Adrenal gland (tissue), 12 donors: ENCODE results near the gene MTF1. TPM values are rescaled to one million over a fixed set of nuclear protein-coding genes. Genes with fewer than 3 reads are reported as not detected.

Source experiments
- DNase-seq, 7 donors: peaks; one replicate each; pipeline ENCODE4 v3.0.0-alpha.2; 2019 to 2020
- H3K27ac ChIP-seq, 5 donors: fragments of 200-600 bp; sonication (generic) in 4 of 5; 1 replicate in 3 of 5; 2 replicates in 2 of 5; pipeline versions ENCODE4 v1.5.1 to v1.8.0; 2016 to 2020; ENCODE audit warnings: mild to moderate bottlenecking in 1 of 5
- H3K27me3 ChIP-seq: fragments of 200-600 bp; 2 replicates; pipeline ENCODE4 v1.8.0; 2021
- H3K36me3 ChIP-seq, 2 donors: fragments of 200-600 bp; replicated peaks in 1 of 2; 1 replicate in 1 of 2; 2 replicates in 1 of 2; pipeline versions ENCODE4 v1.5.1 to v1.8.0; 2018 to 2022
- H3K4me1 ChIP-seq, 2 donors: fragments of 200-600 bp; replicated peaks in 1 of 2; 1 replicate in 1 of 2; 2 replicates in 1 of 2; pipeline versions ENCODE4 v1.5.1 to v1.8.0; 2018 to 2021
- H3K4me3 ChIP-seq, 4 donors: fragments of 200-600 bp; sonication (generic) in 3 of 4; one replicate each; pipeline ENCODE4 v1.5.1; 2016 to 2018
- H3K9me3 ChIP-seq, 3 donors: fragments of 200-600 bp; sonication (generic) in 1 of 3; replicated peaks in 1 of 3; 1 replicate in 2 of 3; 2 replicates in 1 of 3; pipeline versions ENCODE4 v1.5.1 to v1.8.0; 2016 to 2021
- CTCF ChIP-seq, 6 experiments: fragments of 450-650 bp in 4 of 6; fragments of 200-600 bp in 2 of 6; sonication (generic) in 1 of 6; IDR thresholded peaks; 1 replicate in 5 of 6; 2 replicates in 1 of 6; pipeline versions ENCODE4 v1.5.1 to v1.8.0; 2016 to 2021; ENCODE audit warnings: antibody characterized with exemption in 6 of 6, mild to moderate bottlenecking in 2 of 6, moderate library complexity in 1 of 6
- POLR2A ChIP-seq, 2 donors: fragments of 450-650 bp; IDR thresholded peaks; one replicate each; pipeline ENCODE4 v1.6.1; 2017; ENCODE audit warnings: antibody characterized with exemption in 2 of 2, mild to moderate bottlenecking in 2 of 2, moderate library complexity in 1 of 2
- WGBS, 4 donors: extraction: QIAGEN DNeasy Blood & Tissue Kit in 2 of 4; methylation state at CpG; one replicate each; pipeline versions ENCODE4 v1.1.5 to v1.1.7; 2013 to 2017; 5-methylcytosine and 5-hydroxymethylcytosine counted together
- intact Hi-C, 2 donors: fragments of 100-400 bp; cut with DNase I; formaldehyde crosslinking; loops; one replicate each; pipeline versions ENCODE4 v1.14.1 to v1.15.0; 2022 to 2023
- polyA plus RNA-seq, 3 donors: library from polyadenylated mRNA; stranded (reverse); fragments of 200-250 nt in 2 of 3; fragments of 350-450 nt in 1 of 3; fragmentation: Illumina TruSeq in 1 of 3; extraction: RNeasy Lipid Tissue Mini Kit (QIAGEN cat#74804) in 1 of 3; gene quantifications; one replicate each; pipeline ENCODE4 v1.2.3, GENCODE V29; 2013 to 2014
- small RNA-seq, 2 donors: library from RNA; depleted of rRNA; stranded (forward); fragments of <200 nt; gene quantifications; one replicate each; pipeline ENCODE3, GENCODE V24; 2016
- total RNA-seq, 9 donors: library from RNA; depleted of rRNA in 4 of 9; stranded (reverse); fragments of >200 nt in 4 of 9; fragments of 120-200 nt in 1 of 9; fragmentation: NEBNext Ultra II Directional in 1 of 9; extraction: Animal tissue kit (Norgen Biotek cat#: 25700) in 1 of 9; gene quantifications; one replicate each; pipeline versions ENCODE4 v1.1.0 to v1.2.4, GENCODE V29; 2013 to 2023
- donor health status: healthy with polysubstance abuse.
- donor health status: Bipolar disorder and iron deficiency.
- donor health status: DM: yes; HTN: yes; CAD: no.
- donor health status: DM: no; HTN: no; CAD: no.
- donor health status: DM: no; HTN: no; CAD: no.
- donor health status: DM: yes; HTN: yes; CAD: no.

Gene MTF1
- total and polyA plus RNA-seq, 12 donors: 1.4 to 28.0 (median 5.7) TPM

- Histone ChIP-seq H3K36me3 (no peaks in the 10 kb centered on the region), H3K27ac (no peak overlapping the region), H3K4me1 (no peaks in the 10 kb centered on the region), H3K27me3 (peaks cover 53% of the 10 kb centered on the region), H3K4me3 (no peak overlapping the region), H3K9me3 (no peaks in the 10 kb centered on the region)
- TF ChIP-seq POLR2A (IDR thresholded peaks at IDR 0.05): no peak
- TF ChIP-seq CTCF (IDR thresholded peaks at IDR 0.05): no peak
- intact Hi-C loops: no loop called here
- no peak for DNase-seq
- 9 to 52% (median 17%) methylated on average over 4 to 25 of the region's 25 CpGs for WGBS, 4 donors
Measured at GRCh38 chr1:37763791-37764413, 95.5 kb downstream of the MTF1 start.

- Histone ChIP-seq H3K27me3 (peaks cover 49% of the 10 kb centered on the region), H3K36me3 (no peaks in the 10 kb centered on the region), H3K4me3 (no peak overlapping the region), H3K9me3 (no peaks in the 10 kb centered on the region), H3K27ac (no peak overlapping the region), H3K4me1 (no peaks in the 10 kb centered on the region)
- TF ChIP-seq POLR2A (IDR thresholded peaks at IDR 0.05) (no peak), CTCF (IDR thresholded peaks at IDR 0.05) (no peak)
- DNase-seq: no peak
- 46 to 70% (median 59%) methylated on average over 2 of the region's 2 CpGs for WGBS, 4 donors
- intact Hi-C loops: no loop called here
Measured at GRCh38 chr1:37762516-37762915, 96.9 kb downstream of the MTF1 start.

GRCh38 chr1:37761416-37762095 is 97.8 kb downstream of the MTF1 start:
- no peak for TF ChIP-seq POLR2A (IDR thresholded peaks at IDR 0.05)
- no peak for TF ChIP-seq CTCF (IDR thresholded peaks at IDR 0.05)
- peaks cover 49% of the 10 kb centered on the region for H3K27me3 ChIP-seq
- no peaks in the 10 kb centered on the region for H3K36me3 ChIP-seq
- no peak overlapping the region for H3K4me3 ChIP-seq
- H3K9me3 ChIP-seq: no peaks in the 10 kb centered on the region
- no peak overlapping the region for H3K27ac ChIP-seq
- no peaks in the 10 kb centered on the region for H3K4me1 ChIP-seq
- intact Hi-C loops: no loop called here
- DNase-seq: no peak
- 45 to 59% (median 52%) methylated on average over 9 to 68 of the region's 68 CpGs for WGBS, 4 donors

Small RNAs within 50 kb of the gene (small RNA-seq; reads per million reads assigned to genes)
- 0 reads per million in 2 donors for gene RF00092
- gene RNU6-584P: 0 reads per million in 2 donors

Other genes with a start within 250 kb of the MTF1 start
- gene RSPO1, start 224.7 kb downstream of the MTF1 start, total RNA-seq: under 1 TPM in 5 of 9 donors, not detected in 4; 0.11 to 0.51 (median 0.23) TPM
- under 1 TPM; 0.11 to 0.20 (median 0.16) TPM for gene RSPO1, start 224.7 kb downstream of the MTF1 start, polyA plus RNA-seq
- 1 to 10 TPM in 7 of 9 donors, under 1 TPM in 2; 0.49 to 3.2 (median 1.3) TPM for gene CDCA8, start 167.1 kb downstream of the MTF1 start, total RNA-seq
- gene CDCA8, start 167.1 kb downstream of the MTF1 start, polyA plus RNA-seq: 1 to 10 TPM in 1 of 3 donors, under 1 TPM in 2; 0.54 to 1.6 (median 0.64) TPM
- gene EPHA10, start 94.5 kb downstream of the MTF1 start, total RNA-seq: under 1 TPM; 0.06 to 0.90 (median 0.55) TPM
- 1 to 10 TPM in 1 of 3 donors, under 1 TPM in 2; 0.22 to 3.9 (median 0.40) TPM for gene EPHA10, start 94.5 kb downstream of the MTF1 start, polyA plus RNA-seq
- gene MANEAL, start 65.7 kb downstream of the MTF1 start, total RNA-seq: 10 to 100 TPM in 2 of 9 donors, 1 to 10 TPM in 7; 4.9 to 12.0 (median 8.3) TPM
- 10 to 100 TPM in 1 of 3 donors, 1 to 10 TPM in 2; 4.0 to 13.1 (median 4.4) TPM for gene MANEAL, start 65.7 kb downstream of the MTF1 start, polyA plus RNA-seq
- gene C1orf122, start 51.8 kb downstream of the MTF1 start, total RNA-seq: 100 to 1,000 TPM in 3 of 9 donors, 10 to 100 TPM in 6; 54.8 to 173 (median 86.3) TPM
- gene C1orf122, start 51.8 kb downstream of the MTF1 start, polyA plus RNA-seq: 10 to 100 TPM; 21.0 to 87.0 (median 57.7) TPM
- 10 to 100 TPM in 7 of 9 donors, 1 to 10 TPM in 2; 8.3 to 31.1 (median 11.8) TPM for gene YRDC, start 51.4 kb downstream of the MTF1 start, total RNA-seq
- 10 to 100 TPM in 1 of 3 donors, 1 to 10 TPM in 2; 5.4 to 14.0 (median 7.2) TPM for gene YRDC, start 51.4 kb downstream of the MTF1 start, polyA plus RNA-seq
- gene INPP5B, start 87.5 kb upstream of the MTF1 start, total RNA-seq: 10 to 100 TPM; 11.6 to 32.3 (median 22.4) TPM
- gene INPP5B, start 87.5 kb upstream of the MTF1 start, polyA plus RNA-seq: 10 to 100 TPM; 10.4 to 15.7 (median 11.3) TPM
- 10 to 100 TPM; 30.1 to 95.9 (median 41.9) TPM for gene SF3A3, start 130.4 kb upstream of the MTF1 start, total RNA-seq
- 10 to 100 TPM; 24.3 to 78.5 (median 28.2) TPM for gene SF3A3, start 130.4 kb upstream of the MTF1 start, polyA plus RNA-seq
- gene FHL3, start 145.9 kb upstream of the MTF1 start, total RNA-seq: 10 to 100 TPM in 8 of 9 donors, 1 to 10 TPM in 1; 5.8 to 47.6 (median 21.9) TPM
- gene FHL3, start 145.9 kb upstream of the MTF1 start, polyA plus RNA-seq: 10 to 100 TPM in 2 of 3 donors, 1 to 10 TPM in 1; 8.6 to 39.5 (median 31.5) TPM
- gene UTP11, start 153.1 kb upstream of the MTF1 start, total RNA-seq: 10 to 100 TPM; 25.8 to 71.9 (median 40.2) TPM
- gene UTP11, start 153.1 kb upstream of the MTF1 start, polyA plus RNA-seq: 100 to 1,000 TPM in 1 of 3 donors, 10 to 100 TPM in 2; 16.0 to 133 (median 26.5) TPM
- 1 to 10 TPM in 8 of 9 donors, under 1 TPM in 1; 0.17 to 6.9 (median 2.7) TPM for gene POU3F1, start 187.2 kb upstream of the MTF1 start, total RNA-seq
- gene POU3F1, start 187.2 kb upstream of the MTF1 start, polyA plus RNA-seq: under 1 TPM; 0.05 to 0.40 (median 0.16) TPM